NCI-H187 (cell line): Measurements from ENCODE around the gene RBP7.

Experiments
- DNase-seq, 2 experiments: peaks; one replicate each; lab custom pipeline; 2025; lab: John Stamatoyannopoulos, UW

Gene RBP7

GRCh38 chr1:10031461-10031860 lies 34.4 kb downstream of the RBP7 start:
- DNase-seq, result no peak

GRCh38 chr1:10032590-10033358 lies 35.7 kb downstream of the RBP7 start, which contains the start of gene UBE4B:
Gene UBE4B (plus strand): TSS chr1:10032958. CDS start chr1:10033671, 713 bp downstream.
- DNase-seq, result peak; percentile 95 to 99

DNA sequence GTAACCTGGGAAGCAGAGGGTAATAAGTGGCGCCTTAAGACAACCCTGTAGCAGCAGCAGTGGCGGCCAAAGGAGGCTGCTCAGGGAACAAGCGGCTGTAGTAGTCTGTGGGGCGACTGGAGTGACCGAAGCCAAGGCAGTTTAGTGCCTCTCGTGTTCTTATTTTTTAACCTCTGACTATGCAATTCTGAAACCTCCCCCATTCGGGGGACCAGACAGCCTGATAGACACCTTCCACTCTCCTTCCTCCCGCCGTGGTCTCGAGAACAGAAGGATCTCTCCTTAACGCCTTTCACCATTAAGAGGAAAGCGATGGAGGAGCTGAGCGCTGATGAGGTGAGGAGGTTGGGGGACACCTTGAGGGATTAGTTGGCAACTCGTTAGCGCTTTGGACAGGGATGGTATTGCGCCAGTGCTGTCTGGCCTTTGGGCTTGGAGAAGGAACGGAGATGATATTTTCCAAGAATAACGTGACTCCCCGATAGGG lies 36.4 kb downstream of the RBP7 start:
- peak; percentile 13 to 45 for DNase-seq

DNA sequence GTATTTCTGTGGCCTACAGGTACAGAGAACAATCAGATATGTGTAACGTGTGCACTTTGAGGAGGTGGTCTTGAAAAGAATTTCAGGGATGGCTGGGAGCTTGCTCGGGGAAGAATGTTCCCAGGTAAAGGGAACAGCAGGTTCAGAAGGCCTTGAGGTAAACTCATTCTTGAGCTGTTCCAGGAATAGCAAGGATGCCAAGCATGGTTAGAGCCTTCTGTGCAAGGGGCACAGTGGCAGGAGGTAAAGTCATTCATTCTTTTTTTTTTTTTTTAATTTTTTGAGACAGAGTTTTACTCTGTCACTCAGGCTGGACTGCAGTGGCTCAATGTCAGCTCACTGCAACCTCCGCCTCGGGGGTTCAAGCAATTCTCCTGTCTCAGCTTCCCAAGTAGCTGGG lies 45.7 kb downstream of the RBP7 start:
- no peak for DNase-seq

DNA sequence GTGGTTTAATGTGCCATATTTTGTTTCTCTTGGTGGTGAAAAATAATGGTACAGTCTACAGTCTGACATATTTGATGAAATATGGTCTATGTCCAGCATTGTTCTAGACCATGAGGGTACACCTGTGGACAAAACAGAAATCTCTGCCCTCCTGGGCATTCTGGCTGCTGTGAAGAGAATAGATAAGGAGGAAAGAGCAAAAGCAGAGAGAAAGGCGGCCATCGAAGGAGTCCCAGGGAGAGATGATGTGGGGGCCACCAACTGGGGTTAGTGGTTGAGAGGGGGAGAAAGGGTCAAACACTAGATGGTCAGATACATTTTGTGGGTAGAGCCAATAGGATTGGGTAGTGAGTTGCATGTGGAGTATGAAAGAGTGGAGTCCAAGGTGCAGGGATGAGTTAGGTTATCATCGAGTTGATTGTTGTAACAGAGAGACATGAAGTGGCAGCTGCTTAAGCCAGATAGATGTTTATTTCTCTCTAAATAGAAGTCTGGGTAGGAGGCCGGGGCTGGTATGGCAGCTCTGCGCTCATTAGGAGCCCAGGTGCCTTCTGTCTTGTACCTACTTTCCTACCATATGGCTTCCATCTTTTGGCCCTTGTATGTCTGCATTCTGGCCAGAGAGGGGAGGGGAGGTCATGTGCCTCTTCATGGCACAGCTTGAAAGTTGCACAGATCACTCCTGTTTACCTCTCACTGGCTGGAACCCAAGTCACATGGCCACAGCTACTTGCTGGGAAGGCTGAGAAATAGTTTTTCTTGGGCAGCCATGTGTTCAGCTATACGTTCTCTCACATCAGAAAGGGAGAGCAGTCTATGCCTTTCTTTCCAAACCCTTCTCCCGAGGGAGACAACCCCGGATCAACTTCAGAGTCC lies 48.7 kb downstream of the RBP7 start:
- DNase-seq, result no peak

GRCh38 chr1:10046356-10047085 lies 49.5 kb downstream of the RBP7 start:
- DNase-seq, result no peak

GRCh38 chr1:10048601-10049000 lies 51.6 kb downstream of the RBP7 start:
- no peak for DNase-seq

GRCh38 chr1:10050611-10051010 lies 53.6 kb downstream of the RBP7 start:
- DNase-seq, result no peak

DNA sequence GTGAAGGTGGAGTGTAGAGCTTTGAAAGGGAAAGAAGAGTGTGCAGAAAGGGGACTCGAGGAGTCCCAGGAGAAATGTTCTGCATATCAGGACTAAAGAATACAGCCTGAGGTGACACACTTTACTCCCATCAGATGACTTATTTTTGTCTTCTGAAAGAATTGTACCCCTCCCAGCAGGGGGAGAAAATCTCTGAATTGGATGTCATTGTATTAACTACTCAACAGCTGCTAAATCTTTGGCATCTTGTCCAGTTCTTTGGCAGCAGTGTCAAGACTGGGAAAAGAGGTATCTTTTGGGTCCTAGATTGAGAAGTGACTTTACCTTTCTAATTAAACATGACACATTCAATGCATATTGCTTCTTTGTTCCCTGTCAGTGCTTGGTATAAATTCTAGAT lies 54.6 kb downstream of the RBP7 start:
- DNase-seq, result no peak

GRCh38 chr1:10052347-10052746 lies 55.3 kb downstream of the RBP7 start:
- no peak for DNase-seq

DNA sequence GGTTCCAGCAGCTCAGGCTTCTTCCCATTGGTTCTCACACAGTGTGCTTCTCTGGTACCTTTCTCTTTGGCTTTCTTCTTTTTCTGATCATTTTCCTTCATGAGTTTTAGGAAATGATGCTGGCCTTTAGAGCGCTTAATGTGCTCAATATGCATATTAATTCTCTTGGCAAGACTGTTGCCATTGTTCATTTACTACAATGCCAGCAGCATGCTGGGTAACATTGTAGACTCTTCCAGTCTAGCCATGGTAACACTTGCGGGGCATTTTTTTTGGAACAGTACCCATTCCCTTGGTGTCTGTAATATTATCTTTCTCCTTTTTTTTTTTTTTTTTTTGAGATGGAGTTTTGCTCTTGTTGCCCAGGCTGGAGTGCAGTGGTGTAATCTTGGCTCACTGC lies 57.4 kb downstream of the RBP7 start:
- no peak for DNase-seq

DNA sequence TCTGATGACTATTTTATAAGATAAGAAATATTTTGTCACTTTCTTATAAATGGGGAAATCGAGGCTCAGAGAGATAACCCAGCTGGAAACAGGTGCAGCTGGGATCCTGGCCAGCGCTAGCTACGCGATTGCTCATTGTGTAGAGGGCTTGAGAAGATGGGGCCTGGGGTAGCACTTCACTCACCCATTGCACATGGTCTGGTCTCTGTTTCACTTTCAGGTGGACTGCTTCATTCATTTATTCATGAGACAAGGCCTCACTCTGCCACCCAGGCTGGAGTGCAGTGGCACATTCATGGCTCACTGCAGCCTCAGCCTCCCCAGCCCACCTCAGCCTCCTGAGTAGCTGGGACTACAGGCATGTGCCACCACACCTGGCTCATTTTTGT lies 59.6 kb downstream of the RBP7 start:
- DNase-seq, result no peak

DNA sequence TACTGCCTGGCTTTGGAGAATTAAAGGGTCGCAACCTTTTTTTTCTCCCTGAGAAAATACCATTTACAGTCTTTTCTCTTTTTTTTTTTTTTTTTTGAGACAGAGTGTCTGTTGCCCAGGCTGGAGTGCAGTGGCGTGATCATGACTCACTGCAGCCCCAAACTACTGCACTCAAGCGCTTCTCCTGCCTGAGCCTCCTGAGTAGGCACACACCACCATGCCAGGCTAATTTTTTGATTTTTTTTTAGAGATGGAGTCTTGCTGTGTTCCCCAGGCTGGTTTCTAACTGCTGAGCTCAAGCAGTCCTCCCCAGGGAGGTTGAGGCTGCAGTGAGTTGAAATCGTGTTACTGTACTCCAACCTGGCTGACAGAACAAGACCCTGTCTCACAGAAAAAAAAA lies 60.3 kb downstream of the RBP7 start:
- no peak for DNase-seq

DNA sequence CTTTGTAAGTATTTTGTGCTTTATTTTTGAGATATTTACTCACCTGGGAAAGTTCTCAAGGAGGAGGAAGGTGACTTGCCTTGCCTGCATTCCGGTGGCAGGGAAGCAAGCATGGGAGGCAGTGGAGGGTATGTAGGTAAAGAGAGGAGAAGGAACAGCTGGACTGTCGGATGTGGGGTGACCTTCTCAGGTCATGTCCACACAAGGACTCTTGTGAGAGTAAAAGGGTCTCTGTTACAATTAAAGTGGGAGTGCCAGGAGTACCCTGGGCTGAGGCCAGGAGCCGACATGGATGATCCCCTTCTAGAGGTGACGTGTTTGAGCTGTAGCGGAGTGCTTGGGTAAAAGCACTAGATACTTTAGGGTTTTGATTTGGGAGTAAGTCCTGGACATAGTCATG lies 60.8 kb downstream of the RBP7 start:
- DNase-seq, result no peak

GRCh38 chr1:10059342-10059718 lies 62.3 kb downstream of the RBP7 start:
- no peak for DNase-seq

- no peak for DNase-seq
Measured at GRCh38 chr1:10060311-10061100, 63.5 kb downstream of the RBP7 start.

GRCh38 chr1:10061276-10061675 lies 64.2 kb downstream of the RBP7 start:
- no peak for DNase-seq

DNA sequence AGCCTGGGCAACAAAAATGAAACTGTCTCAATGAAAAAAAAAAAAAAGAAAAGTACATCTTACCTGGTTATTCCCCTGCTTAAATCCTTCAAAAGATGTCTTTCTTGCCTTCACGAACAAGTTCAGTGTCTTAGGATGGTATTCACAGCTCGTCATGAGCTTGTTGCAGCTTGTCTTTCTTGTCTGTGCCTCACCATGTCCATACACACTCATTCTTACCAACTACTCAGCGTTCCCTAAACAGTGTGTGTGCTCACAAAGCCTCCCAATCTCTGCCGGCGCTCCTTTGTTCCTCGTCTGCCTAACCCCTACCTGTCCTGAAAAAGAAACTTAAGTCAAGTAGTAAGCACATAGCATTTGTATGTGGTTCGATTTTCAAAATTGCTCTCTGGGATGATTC lies 66.8 kb downstream of the RBP7 start:
- no peak for DNase-seq

DNA sequence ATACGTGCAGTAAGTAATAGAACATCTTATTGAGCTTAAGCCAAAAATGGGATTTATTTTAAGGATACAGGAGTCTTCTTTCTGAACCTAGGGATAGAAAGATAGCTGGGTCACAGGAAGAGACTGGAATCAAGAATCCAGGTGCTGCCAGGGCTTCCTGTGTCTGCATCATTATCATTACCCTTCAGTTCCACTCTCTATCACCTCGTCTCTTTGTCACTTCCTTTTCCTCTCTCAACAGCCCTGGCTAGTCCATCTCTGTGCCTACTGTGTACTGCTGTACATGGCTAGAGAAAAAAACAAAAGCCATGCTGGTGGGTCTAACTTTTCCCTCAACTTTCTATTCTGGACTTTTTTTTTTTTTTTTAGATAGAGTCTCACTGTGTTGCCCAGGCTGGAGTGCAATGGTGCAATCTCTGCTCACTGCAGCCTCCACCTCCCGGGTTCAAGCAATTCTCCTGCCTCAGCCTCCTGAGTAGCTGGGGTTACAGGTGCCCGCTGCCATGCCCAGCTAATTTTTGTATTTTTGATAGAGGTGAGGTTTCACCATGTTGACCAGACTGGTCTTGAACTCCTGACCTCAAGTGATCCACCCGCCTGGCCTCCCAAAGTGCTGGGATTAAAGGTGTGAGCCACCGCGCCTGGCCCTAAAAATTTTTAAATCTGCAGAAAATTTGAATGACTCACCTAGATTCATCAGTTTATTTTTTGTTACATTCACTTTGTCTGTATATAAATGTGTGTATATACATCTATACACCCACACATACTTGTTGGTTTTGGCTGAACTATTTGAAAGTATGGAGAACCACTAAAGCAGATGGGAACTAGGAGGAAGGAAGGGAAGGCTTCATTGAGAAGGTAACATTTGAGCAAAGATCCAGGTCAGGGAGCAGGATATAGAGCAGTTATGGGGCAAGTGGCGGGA lies 67.7 kb downstream of the RBP7 start:
- DNase-seq, result no peak

DNA sequence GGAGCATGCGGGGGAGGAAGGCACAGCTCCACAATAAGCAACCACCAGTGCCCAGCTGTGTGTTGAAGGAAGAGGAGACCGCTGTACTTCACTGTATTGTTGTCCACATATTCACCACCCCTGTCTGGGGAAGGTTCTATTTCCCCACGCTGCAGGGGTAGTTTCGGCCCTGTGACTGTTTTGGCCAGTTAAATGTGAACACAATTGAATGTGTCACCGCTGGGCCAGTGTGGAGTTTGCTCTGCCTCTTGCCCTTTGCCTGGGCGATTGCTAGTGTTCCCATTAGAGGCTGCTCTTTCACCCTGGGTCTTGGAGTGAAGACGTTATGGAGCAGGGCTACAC lies 68.3 kb downstream of the RBP7 start:
- DNase-seq, result no peak
